WERI-Rb-1 (cell line): ENCODE results near the gene PATJ.

Experiments used
- DNase-seq: peaks from one replicate; pipeline ENCODE4 v3.0.0-alpha.2; 2020
- H3K27ac ChIP-seq: fragments of 250-450 bp; sonication (Bioruptor Pico); 2 replicates; pipeline ENCODE4 v1.5.1; 2020; ENCODE audit warnings: mild to moderate bottlenecking, moderate library complexity
- H3K27me3 ChIP-seq: fragments of 250-450 bp; sonication (Bioruptor Pico); 2 replicates; pipeline ENCODE4 v1.5.1; 2021; ENCODE audit warnings: mild to moderate bottlenecking, low read depth, moderate library complexity; ENCODE audit not compliant: insufficient read depth, severe bottlenecking
- H3K36me3 ChIP-seq: fragments of 250-450 bp; sonication (Bioruptor Pico); 2 replicates; pipeline ENCODE4 v1.5.1; 2020; ENCODE audit warnings: mild to moderate bottlenecking, moderate library complexity
- H3K4me3 ChIP-seq: 2 replicates; pipeline ENCODE4 v1.5.1; 2011; ENCODE audit warnings: low read depth, mild to moderate bottlenecking, control low read depth, low read length
- H3K9me3 ChIP-seq: fragments of 250-450 bp; sonication (Bioruptor Pico); 2 replicates; pipeline ENCODE4 v1.5.1; 2021; ENCODE audit warnings: mild to moderate bottlenecking, moderate library complexity; ENCODE audit not compliant: severe bottlenecking
- CTCF ChIP-seq: IDR thresholded peaks from 2 replicates; pipeline ENCODE4 v1.5.1; 2011; ENCODE audit warnings: low read depth, mild to moderate bottlenecking, control low read depth, inconsistent platforms, low read length

PATJ gene

GRCh38 chr1:62066713-62067112 lies 324.4 kb downstream of the PATJ start:
- Histone ChIP-seq H3K27me3 (no peaks in the 10 kb centered on the region), H3K27ac (no peak overlapping the region), H3K9me3 (no peaks in the 10 kb centered on the region), H3K36me3 (no peaks in the 10 kb centered on the region), H3K4me3 (no peak overlapping the region)
- DNase-seq: no peak
- no peak for TF ChIP-seq CTCF

- Histone ChIP-seq H3K4me3 (no peak overlapping the region), H3K9me3 (no peaks in the 10 kb centered on the region), H3K27ac (no peak overlapping the region), H3K27me3 (no peaks in the 10 kb centered on the region), H3K36me3 (no peaks in the 10 kb centered on the region)
- TF ChIP-seq CTCF: no peak
- DNase-seq: no peak
Measured at GRCh38 chr1:62068416-62068843, 326.1 kb downstream of the PATJ start.

GRCh38 chr1:62068978-62069377 lies 326.7 kb downstream of the PATJ start:
- H3K4me3 ChIP-seq: no peak overlapping the region
- DNase-seq: no peak
- H3K36me3 ChIP-seq: no peaks in the 10 kb centered on the region
- H3K27me3 ChIP-seq: no peaks in the 10 kb centered on the region
- TF ChIP-seq CTCF: no peak
- H3K27ac ChIP-seq: no peak overlapping the region
- no peaks in the 10 kb centered on the region for H3K9me3 ChIP-seq

- 0 out of 2 replicates have a peak, but pooled peaks have one; percentile 8 for TF ChIP-seq CTCF
- DNase-seq: no peak
- Histone ChIP-seq H3K36me3 (no peaks in the 10 kb centered on the region), H3K27ac (no peak overlapping the region), H3K4me3 (no peak overlapping the region), H3K9me3 (no peaks in the 10 kb centered on the region), H3K27me3 (no peaks in the 10 kb centered on the region)
Measured at GRCh38 chr1:62070384-62071011, 328.2 kb downstream of the PATJ start.

- no peaks in the 10 kb centered on the region for H3K27me3 ChIP-seq
- H3K4me3 ChIP-seq: no peak overlapping the region
- no peak overlapping the region for H3K27ac ChIP-seq
- H3K9me3 ChIP-seq: no peaks in the 10 kb centered on the region
- no peak for DNase-seq
- H3K36me3 ChIP-seq: no peaks in the 10 kb centered on the region
- TF ChIP-seq CTCF: no peak
Measured at GRCh38 chr1:62071695-62072094, 329.4 kb downstream of the PATJ start.

- no peaks in the 10 kb centered on the region for H3K36me3 ChIP-seq
- no peaks in the 10 kb centered on the region for H3K9me3 ChIP-seq
- H3K27ac ChIP-seq: no peak overlapping the region
- no peak overlapping the region for H3K4me3 ChIP-seq
- no peak for DNase-seq
- TF ChIP-seq CTCF: no peak
- H3K27me3 ChIP-seq: no peaks in the 10 kb centered on the region
Measured at GRCh38 chr1:62076286-62076685, 334.0 kb downstream of the PATJ start.
